K562 (cell line): ENCODE measurements around the gene GPC3. TPM values are rescaled to one million over a fixed set of nuclear protein-coding genes. Genes with fewer than 3 reads are reported as not detected.

ENCODE experiments used
- ATAC-seq: fragments of 200-7000 bp; cut with Tn5 transposase; 3 replicates; pipeline ENCODE4 v1.9.1; 2020; ENCODE audit warnings: moderate library complexity
- BruUV-seq: library from RNA; stranded (reverse); fragments of 400-500 nt; replicated peaks from 2 replicates; lab custom pipeline; 2021; lab: Mats Ljungman, UMichigan
- CTCF ChIA-PET: fragments of 300-600 bp; formaldehyde crosslinking; extraction: SDS; loops from one replicate; lab custom pipeline; 2021; ENCODE audit warnings: low intra/inter-chr PET ratio; lab: Yijun Ruan, JAX
- POLR2A ChIA-PET: fragments of 300-600, 350-650 bp; sonication (Branson Sonifier 250); formaldehyde crosslinking; extraction: SDS; loops from one replicate; lab custom pipeline; 2021; ENCODE audit warnings: antibody characterized with exemption, inconsistent platforms; lab: Yijun Ruan, JAX
- DNase-seq, 4 experiments: peaks; one replicate each; pipeline versions ENCODE4 v3.0.0 to v3.0.0-alpha.2; 2011 to 2018; ENCODE audit warnings: low spot score in 3 of 4, mixed read lengths in 3 of 4; ENCODE audit errors: extremely low read depth in 1 of 4
- FAIRE-seq: peaks from 2 replicates; lab custom pipeline; 2011; peaks lifted over from hg19 to GRCh38; lab: Jason Lieb, UNC
- H2AFZ ChIP-seq: 2 replicates; pipeline ENCODE4 v1.6.0; 2011; ENCODE audit warnings: low read depth, low read length, control low read depth, inconsistent platforms
- H3K27ac ChIP-seq: fragments of 200-600 bp; 3 replicates; pipeline ENCODE4 v1.8.0; 2011; ENCODE audit warnings: low read depth, mild to moderate bottlenecking, control low read depth, inconsistent platforms, low read length, moderate library complexity, mixed read lengths; ENCODE audit errors: extremely low read depth
- H3K27me3 ChIP-seq, 2 experiments: fragments of 300-600 bp in 1 of 2; 2 replicates in 1 of 2; 3 replicates in 1 of 2; pipeline versions ENCODE4 v1.6.0 to v1.8.0; 2011; ENCODE audit warnings: inconsistent platforms in 2 of 2, low read length in 2 of 2, mild to moderate bottlenecking in 1 of 2, mixed read lengths in 1 of 2, moderate library complexity in 1 of 2; ENCODE audit not compliant: control insufficient read depth in 2 of 2, insufficient read depth in 2 of 2
- H3K36me3 ChIP-seq: fragments of 300-600 bp; 3 replicates; pipeline ENCODE4 v1.8.0; 2011; ENCODE audit warnings: mild to moderate bottlenecking, low read length, inconsistent platforms; ENCODE audit not compliant: control insufficient read depth, insufficient read depth
- H3K4me1 ChIP-seq, 2 experiments: fragments of 200-600 bp in 1 of 2; replicated peaks in 1 of 2; 2 replicates in 1 of 2; 3 replicates in 1 of 2; pipeline versions ENCODE4 v1.5.1 to v1.8.0; 2011; ENCODE audit warnings: inconsistent platforms in 2 of 2, low read length in 2 of 2, mild to moderate bottlenecking in 1 of 2, mixed read lengths in 1 of 2, moderate library complexity in 1 of 2; ENCODE audit not compliant: control insufficient read depth in 2 of 2, insufficient read depth in 2 of 2
- H3K4me2 ChIP-seq: 2 replicates; pipeline ENCODE4 v1.6.1; 2011; ENCODE audit warnings: low read length, control low read depth, inconsistent platforms, mixed read lengths; ENCODE audit not compliant: insufficient read depth
- H3K4me3 ChIP-seq: fragments of 200-600 bp; sonication (generic), shearing (Covaris generic); 2 replicates; pipeline ENCODE4 v1.5.1; 2016; ENCODE audit warnings: control low read depth, inconsistent platforms
- H3K79me2 ChIP-seq: fragments of 200-600 bp; 3 replicates; pipeline ENCODE4 v1.8.0; 2011; ENCODE audit warnings: low read length, inconsistent platforms; ENCODE audit not compliant: control insufficient read depth, insufficient read depth
- H3K9ac ChIP-seq, 2 experiments: 2 replicates each; pipeline versions ENCODE4 v1.6.0 to v1.6.1; 2011; ENCODE audit warnings: low read depth in 2 of 2, low read length in 2 of 2, control low read depth in 1 of 2, inconsistent platforms in 1 of 2, mild to moderate bottlenecking in 1 of 2, mixed read lengths in 1 of 2; ENCODE audit not compliant: insufficient read depth in 1 of 2
- H3K9me1 ChIP-seq: one replicate; pipeline ENCODE4 v1.6.0; 2011; ENCODE audit warnings: inconsistent platforms, mild to moderate bottlenecking, low read length, moderate library complexity; ENCODE audit not compliant: control insufficient read depth, insufficient read depth
- H3K9me3 ChIP-seq: replicated peaks from 2 replicates; pipeline ENCODE4 v1.5.1; 2011; ENCODE audit warnings: low read depth, low read length, inconsistent platforms; ENCODE audit not compliant: control insufficient read depth, insufficient read depth
- H4K20me1 ChIP-seq: replicated peaks from 2 replicates; pipeline ENCODE4 v1.6.1; 2011; ENCODE audit warnings: low read length, inconsistent platforms, mixed read lengths; ENCODE audit not compliant: control insufficient read depth, insufficient read depth
- CEBPG ChIP-seq, 3 experiments: fragments of 200-800 bp in 1 of 3; sonication (Bioruptor generic) in 1 of 3; sonication (generic) in 1 of 3; formaldehyde crosslinking in 1 of 3; IDR thresholded peaks in 2 of 3; conservative IDR thresholded peaks in 1 of 3; 2 replicates each; pipeline versions ENCODE4 v1.6.1 to v1.8.0; 2016 to 2022; ENCODE audit warnings: missing compliant biosample characterization in 2 of 3, missing genetic modification characterization in 2 of 3, mild to moderate bottlenecking in 1 of 3, missing genetic modification reagents in 1 of 3
- CEBPZ ChIP-seq: fragments of 150-350 bp; IDR thresholded peaks from 2 replicates; pipeline ENCODE4 v1.6.1; 2014; ENCODE audit warnings: low read depth, mild to moderate bottlenecking, low read length, borderline replicate concordance
- DIDO1 ChIP-seq: fragments of 450-650 bp; IDR thresholded peaks from 2 replicates; pipeline ENCODE4 v1.6.1; 2016; ENCODE audit warnings: low read depth, missing biosample characterization, missing genetic modification characterization
- DMBX1 ChIP-seq: fragments of 250-450 bp; sonication (Bioruptor Pico); IDR thresholded peaks from 2 replicates; pipeline ENCODE4 v1.8.0; 2022; ENCODE audit warnings: inconsistent platforms, mild to moderate bottlenecking, moderate library complexity, borderline replicate concordance
- EZH2 ChIP-seq: IDR thresholded peaks from 2 replicates; pipeline ENCODE4 v1.6.1; 2012; ENCODE audit warnings: low read depth, mild to moderate bottlenecking, inconsistent platforms, low read length, borderline replicate concordance
- FOXA3 ChIP-seq, 2 experiments: fragments of 450-650 bp in 1 of 2; sonication (generic) in 1 of 2; formaldehyde crosslinking; IDR thresholded peaks in 1 of 2; conservative IDR thresholded peaks in 1 of 2; 2 replicates each; pipeline versions ENCODE4 v1.4.0 to v1.8.0; 2020 to 2022; ENCODE audit warnings: mild to moderate bottlenecking in 2 of 2, missing genetic modification reagents in 1 of 2
- GTF2F1 ChIP-seq: IDR thresholded peaks from 2 replicates; pipeline ENCODE4 v1.6.1; 2011; ENCODE audit warnings: low read depth, low read length, improper control_type of control experiment
- MITF ChIP-seq: IDR thresholded peaks from 2 replicates; pipeline ENCODE4 v1.6.1; 2014; ENCODE audit warnings: antibody characterized with exemption
- NCOA2 ChIP-seq, 2 experiments: fragments of 450-650 bp; IDR thresholded peaks; 2 replicates each; pipeline ENCODE4 v1.6.1; 2018; ENCODE audit warnings: mild to moderate bottlenecking in 2 of 2, moderate library complexity in 1 of 2; ENCODE audit not compliant: partially characterized antibody in 2 of 2
- THRB ChIP-seq: fragments of 450-650 bp; formaldehyde crosslinking; conservative IDR thresholded peaks from 2 replicates; pipeline ENCODE4 v1.4.0; 2022; ENCODE audit warnings: mild to moderate bottlenecking, missing genetic modification characterization
- ZNF134 ChIP-seq: fragments of 250-450 bp; sonication (Bioruptor Pico); conservative IDR thresholded peaks from 2 replicates; pipeline ENCODE4 v1.4.0; 2020
- ZNF175 ChIP-seq: fragments of 200-800 bp; sonication (Bioruptor generic); IDR thresholded peaks from 2 replicates; pipeline ENCODE4 v1.6.1; 2016; ENCODE audit warnings: low read depth, mild to moderate bottlenecking, missing genetic modification characterization, missing compliant biosample characterization
- WGBS: fragments of 100-300 bp; shearing (Covaris generic); methylation state at CpG from one replicate; pipeline ENCODE4 v1.1.6; 2016; ENCODE audit warnings: low coverage, mixed read lengths; ENCODE audit not compliant: insufficient coverage; ENCODE audit errors: missing lambda C conversion rate; 5-methylcytosine and 5-hydroxymethylcytosine counted together
- in situ Hi-C: fragments of 300-500 bp; cut with MboI; formaldehyde crosslinking; loops from 4 replicates; pipeline ENCODE4 v1.15.0; 2018; ENCODE audit warnings: inconsistent platforms, mixed read lengths
- intact Hi-C: fragments of 100-400 bp; cut with micrococcal nuclease; formaldehyde crosslinking; loops from 2 replicates; pipeline ENCODE4 v1.14.2; 2022
- polyA plus RNA-seq, 8 experiments: library from polyadenylated mRNA; depleted of rRNA in 4 of 8; stranded (reverse) in 5 of 8; unstranded in 3 of 8; fragments of >200 nt; fragmentation: Nextera tagmentation in 2 of 8; fragmentation: Illumina TruSeq in 1 of 8; extraction: Ambion mirVana in 2 of 8; extraction: Trizol in 1 of 8; gene quantifications; 2 replicates each; pipeline versions ENCODE4 v1.2.1 to v1.2.3, GENCODE V29; 2011 to 2014; ENCODE audit warnings: inconsistent platforms in 1 of 8, missing spikeins in 1 of 8
- total RNA-seq, 7 experiments: library from RNA; depleted of rRNA in 6 of 7; stranded (reverse); fragments of >200 nt in 6 of 7; fragmentation: Illumina TruSeq in 2 of 7; extraction: Trizol in 2 of 7; gene quantifications; 2 replicates each; pipeline versions ENCODE4 v1.2.1 to v1.2.3, GENCODE V29; 2011 to 2021; ENCODE audit warnings: low replicate concordance in 1 of 7

GPC3 gene
- total and polyA plus RNA-seq, 9 of the 15 experiments (the other 6 are each of a cell fraction or from before 2014, with no cell fraction given) = 0.42 TPM; not detected in 8

GRCh38 chrX:133726211-133726630, 259.2 kb downstream of the GPC3 start (continued):
- TF ChIP-seq CEBPZ (no peak), DIDO1 (tag) (no peak), NCOA2 (IDR thresholded peaks at IDR 0.05; ENCODE audit: partially characterized antibody in 2 of 2) (no peak), EZH2 (no peak), GTF2F1 (no peak), CEBPG (CRISPR knock-in tag; IDR thresholded peaks at IDR 0.05) (no peak), CEBPG (tag; conservative IDR thresholded peaks at IDR 0.05 in 1 of 2, IDR thresholded peaks at IDR 0.05 in 1 of 2) (no peak)

- no peaks in the 10 kb centered on the region for H3K9me1 ChIP-seq
- WGBS = 0% methylated on average over 4 of the region's 4 CpGs
- no peaks in the 10 kb centered on the region for H3K36me3 ChIP-seq
- DNase-seq (no peak), FAIRE-seq (no peak), ATAC-seq (no peak)
- no TSS peak for BruUV-seq
- POLR2A ChIA-PET = no interaction called here
- H3K27me3 ChIP-seq = no peaks in the 10 kb centered on the region
- CTCF ChIA-PET = no interaction called here
- no peak overlapping the region for H3K4me2 ChIP-seq
- in situ Hi-C loops = no loop called here
- H4K20me1 ChIP-seq = no peaks in the 10 kb centered on the region
- H3K9ac ChIP-seq = no peak overlapping the region
- no peaks in the 10 kb centered on the region for H3K79me2 ChIP-seq
- H3K27ac ChIP-seq = no peak overlapping the region
- no peaks in the 10 kb centered on the region for H3K4me1 ChIP-seq
- no peak overlapping the region for H3K4me3 ChIP-seq
- no peaks in the 10 kb centered on the region for H3K9me3 ChIP-seq
- H2AFZ ChIP-seq = no peak overlapping the region
- intact Hi-C loops = no loop called here
- TF ChIP-seq ZNF134 (CRISPR knock-in tag) (no peak), ZNF175 (CRISPR knock-in tag) (no peak), THRB (CRISPR knock-in tag) (no peak), MITF (no peak), FOXA3 (CRISPR knock-in tag; conservative IDR thresholded peaks at IDR 0.05 in 1 of 2, IDR thresholded peaks at IDR 0.05 in 1 of 2) (no peak), DMBX1 (CRISPR knock-in tag) (no peak)
These were observed 261.5 kb downstream of the GPC3 start for GRCh38 chrX:133723930-133724329.
